HCT116 (cell line): ENCODE measurements around the gene COG2. TPM values are rescaled to one million over a fixed set of nuclear protein-coding genes. Genes with fewer than 3 reads are reported as not detected.

Experiments
- ATAC-seq: fragments of 200-7000 bp; cut with Tn5 transposase; 2 replicates; pipeline ENCODE4 v1.9.1; 2020; ENCODE audit warnings: mild to moderate bottlenecking, moderate library complexity
- BruUV-seq: library from RNA; stranded (reverse); fragments of 400-500 nt; replicated peaks from 2 replicates; lab custom pipeline; 2021; lab: Mats Ljungman, UMichigan
- CTCF ChIA-PET: fragments of 300-600 bp; sonication (Branson Sonifier 250); formaldehyde crosslinking; loops from one replicate; lab custom pipeline; 2021; ENCODE audit warnings: antibody characterized with exemption; lab: Charles Lee
- POLR2A ChIA-PET: fragments of 300-600, 350-600 bp; sonication (Branson Sonifier 250); formaldehyde crosslinking; loops from one replicate; lab custom pipeline; 2021; ENCODE audit warnings: antibody characterized with exemption; lab: Charles Lee
- RAD21 ChIA-PET, 2 experiments: fragments of 300-600 bp; sonication (Branson Sonifier 250); formaldehyde crosslinking; loops; one replicate each; lab custom pipeline; 2023; ENCODE audit warnings: low total read pairs in 2 of 2; ENCODE audit not compliant: uncharacterized antibody in 2 of 2, unreplicated experiment in 2 of 2, low non-redundant PET in 1 of 2; lab: Charles Lee
- DNase-seq: peaks from one replicate; pipeline ENCODE4 v3.0.0-alpha.2; 2010; ENCODE audit warnings: low read depth, low spot score
- H2AFZ ChIP-seq: fragments of 200-600 bp; shearing (Covaris generic), sonication (generic); 2 replicates; pipeline ENCODE4 v1.6.1; 2017; ENCODE audit warnings: low read depth, mixed run types, mixed read lengths, antibody characterized with exemption, low read length; ENCODE audit not compliant: poor library complexity, severe bottlenecking
- H3K27ac ChIP-seq: 2 replicates; pipeline ENCODE4 v1.5.1; 2012; ENCODE audit warnings: low read depth, low read length
- H3K27me3 ChIP-seq: fragments of 200-600 bp; sonication (generic); 2 replicates; pipeline ENCODE4 v1.6.1; 2016; ENCODE audit warnings: mixed run types, low read length, mixed read lengths; ENCODE audit not compliant: insufficient read depth
- H3K36me3 ChIP-seq, 2 experiments: fragments of 200-500 bp in 1 of 2; fragments of 200-600 bp in 1 of 2; sonication (Bioruptor generic) in 1 of 2; sonication (generic) in 1 of 2; 2 replicates each; pipeline versions ENCODE4 v1.5.1 to v1.6.1; 2014 to 2016; ENCODE audit warnings: low read length in 2 of 2, inconsistent platforms in 1 of 2, mixed read lengths in 1 of 2, mixed run types in 1 of 2; ENCODE audit not compliant: insufficient read depth in 2 of 2, control insufficient read depth in 1 of 2
- H3K4me1 ChIP-seq, 2 experiments: fragments of 200-600 bp in 1 of 2; sonication (generic) in 1 of 2; 2 replicates each; pipeline versions ENCODE4 v1.5.1 to v1.6.1; 2012 to 2017; ENCODE audit warnings: low read length in 2 of 2, inconsistent platforms in 1 of 2, mild to moderate bottlenecking in 1 of 2, mixed read lengths in 1 of 2, mixed run types in 1 of 2, moderate library complexity in 1 of 2; ENCODE audit not compliant: insufficient read depth in 2 of 2, control insufficient read depth in 1 of 2
- H3K4me2 ChIP-seq: fragments of 200-600 bp; sonication (generic); 2 replicates; pipeline ENCODE4 v1.6.1; 2017; ENCODE audit warnings: mixed run types, low read length, mixed read lengths
- H3K4me3 ChIP-seq, 2 experiments: fragments of 200-600 bp in 1 of 2; sonication (generic) in 1 of 2; replicated peaks in 1 of 2; 2 replicates each; pipeline ENCODE4 v1.5.1; 2011 to 2016; ENCODE audit warnings: low read length in 2 of 2, control low read depth in 1 of 2, low read depth in 1 of 2, mild to moderate bottlenecking in 1 of 2, mixed read lengths in 1 of 2, mixed run types in 1 of 2
- H3K79me2 ChIP-seq: fragments of 200-600 bp; sonication (generic); 2 replicates; pipeline ENCODE4 v1.6.1; 2017; ENCODE audit warnings: mild to moderate bottlenecking, mixed run types, low read length, moderate library complexity, mixed read lengths; ENCODE audit not compliant: insufficient read depth
- H3K9ac ChIP-seq: fragments of 200-600 bp; sonication (generic); 2 replicates; pipeline ENCODE4 v1.6.1; 2016; ENCODE audit warnings: low read length, mixed read lengths
- H3K9me2 ChIP-seq: fragments of 200-600 bp; sonication (generic), shearing (Covaris generic); 2 replicates; pipeline ENCODE4 v1.6.1; 2017; ENCODE audit warnings: mixed run types, mild to moderate bottlenecking, moderate library complexity; ENCODE audit not compliant: insufficient read depth
- H3K9me3 ChIP-seq, 2 experiments: fragments of 200-500 bp in 1 of 2; fragments of 200-600 bp in 1 of 2; sonication (Bioruptor generic) in 1 of 2; sonication (generic) in 1 of 2; 2 replicates each; pipeline ENCODE4 v1.6.1; 2014 to 2017; ENCODE audit warnings: low read length in 2 of 2, mixed read lengths in 2 of 2, inconsistent platforms in 1 of 2, low read depth in 1 of 2, mild to moderate bottlenecking in 1 of 2, mixed run types in 1 of 2, moderate library complexity in 1 of 2; ENCODE audit not compliant: control insufficient read depth in 1 of 2, insufficient read depth in 1 of 2
- H4K20me1 ChIP-seq: fragments of 200-600 bp; sonication (generic), shearing (Covaris generic); 2 replicates; pipeline ENCODE4 v1.6.1; 2017; ENCODE audit warnings: mixed run types, mild to moderate bottlenecking, moderate library complexity; ENCODE audit not compliant: insufficient read depth
- CEBPB ChIP-seq: IDR thresholded peaks from 2 replicates; pipeline ENCODE4 v1.6.1; 2012; ENCODE audit warnings: low read depth
- CTCF ChIP-seq, 3 experiments: fragments of 200-600 bp in 1 of 3; sonication (generic) in 1 of 3; IDR thresholded peaks in 2 of 3; conservative IDR thresholded peaks in 1 of 3; 2 replicates each; pipeline ENCODE4 v1.5.1; 2012 to 2017; ENCODE audit warnings: low read depth in 2 of 3, low read length in 2 of 3, antibody characterized with exemption in 1 of 3, borderline replicate concordance in 1 of 3, control low read depth in 1 of 3, mild to moderate bottlenecking in 1 of 3, mixed read lengths in 1 of 3, mixed run types in 1 of 3, moderate library complexity in 1 of 3; ENCODE audit not compliant: insufficient read depth in 1 of 3
- EGR1 ChIP-seq: IDR thresholded peaks from 2 replicates; pipeline ENCODE4 v1.6.1; 2012; ENCODE audit warnings: low read depth
- ELF1 ChIP-seq: IDR thresholded peaks from 2 replicates; pipeline ENCODE4 v1.6.1; 2012; ENCODE audit warnings: low read depth, borderline replicate concordance
- EZH2 ChIP-seq: fragments of 200-600 bp; sonication (generic); IDR thresholded peaks from 2 replicates; pipeline ENCODE4 v1.6.1; 2017; ENCODE audit warnings: antibody characterized with exemption, mixed run types
- FOSL1 ChIP-seq: IDR thresholded peaks from 2 replicates; pipeline ENCODE4 v1.6.1; 2012; ENCODE audit warnings: low read depth
- JUND ChIP-seq: IDR thresholded peaks from 2 replicates; pipeline ENCODE4 v1.6.1; 2012
- MAX ChIP-seq: IDR thresholded peaks from 2 replicates; pipeline ENCODE4 v1.6.1; 2012
- POLR2AphosphoS5 ChIP-seq: IDR thresholded peaks from 2 replicates; pipeline ENCODE4 v1.6.1; 2011; ENCODE audit warnings: mild to moderate bottlenecking, low read depth, low read length, moderate library complexity
- RAD21 ChIP-seq: IDR thresholded peaks from 2 replicates; pipeline ENCODE4 v1.6.1; 2012; ENCODE audit warnings: low read depth, mild to moderate bottlenecking
- ZFX ChIP-seq: fragments of 450-650 bp; IDR thresholded peaks from 2 replicates; pipeline ENCODE4 v1.6.1; 2017
- intact Hi-C: fragments of 100-400 bp; cut with micrococcal nuclease; formaldehyde crosslinking; loops from 2 replicates; pipeline ENCODE4 v1.10.0; 2022
- total RNA-seq: library from RNA; stranded (reverse); gene quantifications from one replicate; pipeline ENCODE4 v1.2.1, GENCODE V29; 2021; ENCODE audit not compliant: unreplicated experiment
- TF ChIP-seq, protein P1 (sequence below): IDR thresholded peaks from 2 replicates; pipeline ENCODE4 v1.6.1; 2012

COG2 gene
- total RNA-seq, 1 experiment from 2014 or later = 28.6 TPM

DNA sequence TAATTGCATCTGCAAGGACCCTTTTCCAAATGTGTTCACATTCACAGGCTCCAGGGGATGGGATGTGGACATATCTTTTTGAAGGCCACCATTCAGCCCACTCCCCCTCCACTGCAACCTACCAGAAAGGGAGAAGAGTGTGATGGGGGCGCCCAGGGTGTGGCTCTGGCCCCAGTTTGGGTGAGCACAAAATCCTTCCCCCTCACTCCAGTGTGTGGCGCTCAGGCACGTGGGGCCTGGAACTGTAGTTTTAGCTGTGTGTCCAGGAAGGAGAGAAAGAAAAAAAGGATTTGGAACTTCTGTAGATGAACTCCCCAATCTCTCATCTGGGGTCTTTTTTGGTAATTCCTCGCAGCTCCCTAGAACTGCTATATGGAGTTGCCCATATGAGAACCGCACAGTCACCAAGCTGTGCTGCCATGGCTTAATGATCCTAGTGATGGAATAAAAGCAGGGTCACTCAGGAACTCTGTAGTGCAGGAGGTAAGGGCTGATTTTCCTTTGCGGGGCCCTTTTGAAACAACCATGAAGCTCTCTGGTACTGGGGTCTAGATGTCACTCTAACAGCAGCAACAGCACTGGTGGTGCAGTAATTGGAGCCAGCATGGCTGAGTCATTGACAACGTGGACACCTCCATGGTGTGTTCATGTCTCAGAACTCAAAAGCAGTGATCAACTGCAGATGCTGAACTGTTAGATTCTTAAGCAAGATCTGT is 54.6 kb downstream of the COG2 start:
- POLR2A ChIA-PET = no interaction called here

More for the DNA sequence above, 54.6 kb downstream of the COG2 start:
- Histone ChIP-seq H3K36me3 (peaks cover 0 to 2% of the 10 kb centered on the region in 2 experiments; a peak in 2 of 4 replicates), H3K9me3 (no peaks in the 10 kb centered on the region), H3K4me1 (no peaks in the 10 kb centered on the region), H3K27me3 (peaks cover 4% of the 10 kb centered on the region; the same call in 1 of the 2 replicates), H3K27ac (no peak overlapping the region), H4K20me1 (no peaks in the 10 kb centered on the region), H3K4me2 (no peak overlapping the region), H2AFZ (no peak overlapping the region), H3K9me2 (no peaks in the 10 kb centered on the region), H3K79me2 (no peaks in the 10 kb centered on the region), H3K4me3 (no peak overlapping the region)
- RAD21 ChIA-PET = no interaction called here
- CTCF ChIA-PET = interaction anchor here (0.9 to 3.0 kb wide), 2 partner anchors 54 to 101 kb away, joined by 3 to 6 read pairs; partner anchors contain the start of gene COG2
- intact Hi-C loops = no loop called here
- BruUV-seq = no TSS peak
- ATAC-seq = peak; percentile 34; the same call in 1 of the 2 replicates
- TF ChIP-seq CTCF (IDR thresholded peaks at IDR 0.05 in 2 of 3, conservative IDR thresholded peaks at IDR 0.05 in 1 of 3; ENCODE audit: borderline replicate concordance in 1 of 3, insufficient read depth in 1 of 3, low read depth in 2 of 3, low read length in 2 of 3) (no peak), RAD21 (no peak), MAX (no peak), EZH2 (no peak), EGR1 (no peak), ZFX (no peak), FOSL1 (no peak), JUND (no peak), ELF1 (no peak), POLR2AphosphoS5 (no peak), CEBPB (no peak)
- TF ChIP-seq, protein P1, sequence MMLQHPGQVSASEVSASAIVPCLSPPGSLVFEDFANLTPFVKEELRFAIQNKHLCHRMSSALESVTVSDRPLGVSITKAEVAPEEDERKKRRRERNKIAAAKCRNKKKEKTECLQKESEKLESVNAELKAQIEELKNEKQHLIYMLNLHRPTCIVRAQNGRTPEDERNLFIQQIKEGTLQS = no peak
- TF ChIP-seq, all 23 proteins: peak for 0
- no peak for DNase-seq
- H3K9ac ChIP-seq = no peak overlapping the region
